Dermis blood vessel endothelial cell (primary cell): ENCODE measurements around the gene TGFBR3L. TPM values are rescaled to one million over a fixed set of nuclear protein-coding genes. Genes with fewer than 3 reads are reported as not detected.
"Not testable (repeated sequence)": the region's sequence is repeated elsewhere in the genome, so short reads cannot be mapped to it uniquely, and the experiment has no call there.

ENCODE experiments used
- DNase-seq: peaks from one replicate; pipeline ENCODE4 v3.0.0; 2010
- total RNA-seq: library from RNA; depleted of rRNA; stranded (reverse); fragments of >200 nt; gene quantifications from 2 replicates; pipeline ENCODE4 v1.2.3, GENCODE V29; 2014

TGFBR3L gene
- total RNA-seq, 1 donor from 2014 or later = not detected

GRCh38 chr19:7918062-7918614 is 3.5 kb downstream of the TGFBR3L start:
- DNase-seq = not testable (repeated sequence)

GRCh38 chr19:7918615-7919421 is 4.2 kb downstream of the TGFBR3L start:
- DNase-seq = no peak

- DNase-seq = peak; percentile 95
Measured at GRCh38 chr19:7919610-7920518, 5.2 kb downstream of the TGFBR3L start, which contains the start of gene SNAPC2. Gene SNAPC2, plus strand, starts transcription at chr19:7920338. Its CDS starts 29 bp downstream, at chr19:7920367.

- peak; percentile 99 for DNase-seq
Measured at GRCh38 chr19:7920519-7921301, 6.1 kb downstream of the TGFBR3L start.

GRCh38 chr19:7921302-7921966 is 6.8 kb downstream of the TGFBR3L start:
- DNase-seq = no peak

- DNase-seq = no peak
Measured at GRCh38 chr19:7921967-7922835, 7.6 kb downstream of the TGFBR3L start.

GRCh38 chr19:7922836-7923195 is 8.2 kb downstream of the TGFBR3L start:
- DNase-seq = no peak

GRCh38 chr19:7923295-7924191 is 8.9 kb downstream of the TGFBR3L start:
- DNase-seq = no peak

GRCh38 chr19:7924241-7924640 is 9.6 kb downstream of the TGFBR3L start:
- no peak for DNase-seq

GRCh38 chr19:7924651-7925170 is 10.1 kb downstream of the TGFBR3L start:
- DNase-seq = no peak

- peak; percentile 86 for DNase-seq
Measured at GRCh38 chr19:7925171-7925851, 10.7 kb downstream of the TGFBR3L start.

- peak; percentile 71 for DNase-seq
Measured at GRCh38 chr19:7926021-7926726, 11.5 kb downstream of the TGFBR3L start, which contains the start of gene CTXN1. Gene CTXN1, minus strand, starts transcription at chr19:7926135. Its CDS starts 597 bp downstream, at chr19:7925538.

GRCh38 chr19:7926727-7927604 is 12.3 kb downstream of the TGFBR3L start:
- no peak for DNase-seq

GRCh38 chr19:7927605-7928333 is 13.1 kb downstream of the TGFBR3L start:
- no peak for DNase-seq

GRCh38 chr19:7928334-7928706 is 13.7 kb downstream of the TGFBR3L start:
- DNase-seq = no peak
